C4-2B (cell line): Measurements from ENCODE around the gene KRT76.

Experiments
- H3K27ac ChIP-seq: fragments of 450-650 bp; 2 replicates; pipeline ENCODE4 v1.5.1; 2017
- ZFX ChIP-seq: fragments of 450-650 bp; IDR thresholded peaks from 2 replicates; pipeline ENCODE4 v1.6.1; 2017
- TF ChIP-seq, protein P1 (sequence below): fragments of 450-650 bp; conservative IDR thresholded peaks from 2 replicates; pipeline ENCODE4 v1.5.1; 2017; ENCODE audit warnings: mild to moderate bottlenecking

Gene KRT76

DNA sequence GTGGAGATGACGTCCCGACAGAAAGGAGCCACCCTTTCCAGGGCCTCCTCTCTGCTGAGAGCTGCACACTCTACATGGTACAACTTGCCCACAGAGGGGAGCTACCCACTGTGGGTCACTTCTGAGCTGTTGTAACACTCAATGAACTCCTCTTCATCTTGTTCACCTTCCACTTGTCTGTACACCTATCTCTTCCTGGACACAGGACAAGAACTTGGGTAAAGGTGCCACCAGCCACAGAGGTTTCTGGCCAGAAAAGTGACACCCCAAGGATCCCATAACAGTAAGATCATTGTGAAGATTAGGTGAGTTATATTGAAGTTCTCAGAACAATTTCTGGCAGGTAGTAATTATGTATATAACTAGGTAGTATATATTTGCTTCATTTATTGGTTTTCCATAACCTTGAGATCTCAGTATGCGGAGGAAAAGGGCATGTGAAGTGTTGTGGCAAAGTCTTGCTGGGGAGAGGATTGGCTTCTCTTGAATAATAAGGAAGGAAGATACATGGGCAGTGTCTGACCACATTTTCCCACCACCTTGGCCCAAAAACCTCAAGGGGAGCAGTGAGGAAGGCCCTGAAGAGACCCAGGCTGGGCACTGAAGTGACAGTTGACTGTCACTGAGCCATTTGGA lies 34.2 kb downstream of the KRT76 start:
- TF ChIP-seq, protein P1, sequence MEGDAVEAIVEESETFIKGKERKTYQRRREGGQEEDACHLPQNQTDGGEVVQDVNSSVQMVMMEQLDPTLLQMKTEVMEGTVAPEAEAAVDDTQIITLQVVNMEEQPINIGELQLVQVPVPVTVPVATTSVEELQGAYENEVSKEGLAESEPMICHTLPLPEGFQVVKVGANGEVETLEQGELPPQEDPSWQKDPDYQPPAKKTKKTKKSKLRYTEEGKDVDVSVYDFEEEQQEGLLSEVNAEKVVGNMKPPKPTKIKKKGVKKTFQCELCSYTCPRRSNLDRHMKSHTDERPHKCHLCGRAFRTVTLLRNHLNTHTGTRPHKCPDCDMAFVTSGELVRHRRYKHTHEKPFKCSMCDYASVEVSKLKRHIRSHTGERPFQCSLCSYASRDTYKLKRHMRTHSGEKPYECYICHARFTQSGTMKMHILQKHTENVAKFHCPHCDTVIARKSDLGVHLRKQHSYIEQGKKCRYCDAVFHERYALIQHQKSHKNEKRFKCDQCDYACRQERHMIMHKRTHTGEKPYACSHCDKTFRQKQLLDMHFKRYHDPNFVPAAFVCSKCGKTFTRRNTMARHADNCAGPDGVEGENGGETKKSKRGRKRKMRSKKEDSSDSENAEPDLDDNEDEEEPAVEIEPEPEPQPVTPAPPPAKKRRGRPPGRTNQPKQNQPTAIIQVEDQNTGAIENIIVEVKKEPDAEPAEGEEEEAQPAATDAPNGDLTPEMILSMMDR: no peak
- TF ChIP-seq ZFX: no peak

DNA sequence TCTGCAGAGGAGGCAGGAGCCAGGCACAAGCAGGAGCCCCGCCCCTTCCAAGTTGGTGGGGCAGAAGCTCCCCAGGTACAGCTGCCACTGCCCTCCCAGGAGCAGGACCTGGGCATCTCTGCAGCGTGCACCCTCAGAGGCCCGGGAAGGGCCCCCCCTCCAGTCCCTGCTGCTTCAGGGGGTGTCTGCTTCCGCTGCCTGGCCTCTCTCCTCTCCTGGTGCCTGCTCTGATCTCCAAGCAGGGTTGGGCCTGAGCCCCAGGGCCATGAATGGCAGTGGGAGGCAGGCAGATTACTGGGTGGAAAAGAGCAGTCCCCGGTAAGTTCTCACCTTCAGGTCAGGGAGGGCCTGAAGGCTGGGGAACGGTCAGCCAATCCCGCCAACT lies 35.0 kb downstream of the KRT76 start:
- no peak overlapping the region for H3K27ac ChIP-seq
- TF ChIP-seq ZFX: no peak
- TF ChIP-seq, protein P1: no peak

More for the DNA sequence above, 34.2 kb downstream of the KRT76 start:
- no peak overlapping the region for H3K27ac ChIP-seq

DNA sequence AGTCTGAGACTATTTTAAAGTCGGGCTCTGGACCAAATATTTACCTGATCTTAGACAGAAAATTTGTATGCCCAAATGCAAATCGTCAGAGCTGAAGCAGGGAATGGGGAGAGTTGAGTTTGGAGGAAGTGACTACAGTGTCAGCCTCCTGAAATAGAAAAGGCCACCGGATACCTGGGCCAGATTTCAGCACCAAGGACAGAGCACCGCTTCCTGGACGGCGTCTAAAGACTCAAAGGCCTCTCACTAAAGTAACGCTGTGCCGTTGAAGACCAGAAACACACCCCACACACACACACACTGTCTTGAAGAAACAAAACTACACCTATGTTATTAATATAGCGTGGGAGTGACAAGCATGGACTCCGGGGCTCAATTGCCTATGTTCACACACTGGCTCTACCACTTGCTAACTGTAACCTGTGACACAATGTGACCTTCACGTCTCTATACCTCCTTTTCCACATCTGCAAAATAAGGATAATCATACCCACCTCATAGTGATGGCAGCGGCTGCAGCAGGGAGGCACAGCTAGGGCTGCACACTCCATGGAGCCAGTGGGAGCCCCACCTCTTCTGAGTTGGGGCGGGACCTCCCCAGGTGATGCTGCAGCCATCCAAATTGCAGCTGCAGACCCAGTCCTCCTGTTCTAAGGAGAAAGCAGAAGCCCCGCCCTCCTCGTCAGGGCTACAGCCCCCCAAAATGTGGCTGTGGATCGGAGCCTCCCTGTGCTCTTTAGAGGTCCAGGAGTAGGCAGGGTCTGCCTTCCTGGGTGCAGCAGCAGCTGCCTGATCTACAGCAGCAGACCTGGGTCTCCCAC lies 35.6 kb downstream of the KRT76 start:
- TF ChIP-seq, protein P1: no peak
- no peak for TF ChIP-seq ZFX
- H3K27ac ChIP-seq: no peak overlapping the region

DNA sequence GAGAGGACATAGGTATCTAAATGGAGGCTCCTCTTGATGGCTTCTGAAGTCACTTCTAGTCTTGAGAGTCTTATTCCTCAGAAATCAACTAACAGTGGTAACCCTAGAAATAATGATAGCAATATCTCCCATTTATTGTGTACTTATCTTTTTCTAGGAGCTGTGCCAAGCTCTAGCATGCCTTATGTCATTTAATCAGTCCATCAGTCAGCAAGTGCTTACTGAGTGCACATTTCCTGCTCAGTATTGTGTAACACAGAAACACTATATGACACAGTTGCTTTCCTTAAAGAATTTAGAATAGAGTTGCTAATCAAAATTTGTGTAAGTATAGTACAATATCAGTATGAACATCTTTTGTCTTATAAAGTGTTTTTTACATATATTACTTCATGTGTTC lies 36.6 kb downstream of the KRT76 start:
- no peak for TF ChIP-seq ZFX
- TF ChIP-seq, protein P1: no peak
- no peak overlapping the region for H3K27ac ChIP-seq

DNA sequence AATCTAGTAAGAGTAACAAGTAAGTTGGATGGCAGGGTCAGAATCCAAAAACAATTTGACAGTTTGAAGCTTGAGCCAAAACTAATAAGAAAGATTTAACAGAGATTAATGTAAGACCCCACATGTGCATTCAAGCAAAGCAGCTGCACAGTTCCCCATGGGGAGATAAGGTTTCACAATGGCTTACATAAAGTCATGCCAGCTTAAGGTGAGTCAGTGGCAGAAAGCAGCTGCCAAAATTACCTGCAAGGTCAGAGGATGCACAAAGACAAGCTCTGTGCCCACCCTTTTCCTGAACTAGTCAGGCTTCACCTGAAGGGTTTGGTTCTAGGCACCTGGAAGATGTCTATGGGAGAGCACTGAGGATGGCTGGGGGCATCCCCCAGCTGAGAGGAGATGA lies 37.2 kb downstream of the KRT76 start:
- no peak overlapping the region for H3K27ac ChIP-seq
- TF ChIP-seq, protein P1: no peak
- no peak for TF ChIP-seq ZFX

DNA sequence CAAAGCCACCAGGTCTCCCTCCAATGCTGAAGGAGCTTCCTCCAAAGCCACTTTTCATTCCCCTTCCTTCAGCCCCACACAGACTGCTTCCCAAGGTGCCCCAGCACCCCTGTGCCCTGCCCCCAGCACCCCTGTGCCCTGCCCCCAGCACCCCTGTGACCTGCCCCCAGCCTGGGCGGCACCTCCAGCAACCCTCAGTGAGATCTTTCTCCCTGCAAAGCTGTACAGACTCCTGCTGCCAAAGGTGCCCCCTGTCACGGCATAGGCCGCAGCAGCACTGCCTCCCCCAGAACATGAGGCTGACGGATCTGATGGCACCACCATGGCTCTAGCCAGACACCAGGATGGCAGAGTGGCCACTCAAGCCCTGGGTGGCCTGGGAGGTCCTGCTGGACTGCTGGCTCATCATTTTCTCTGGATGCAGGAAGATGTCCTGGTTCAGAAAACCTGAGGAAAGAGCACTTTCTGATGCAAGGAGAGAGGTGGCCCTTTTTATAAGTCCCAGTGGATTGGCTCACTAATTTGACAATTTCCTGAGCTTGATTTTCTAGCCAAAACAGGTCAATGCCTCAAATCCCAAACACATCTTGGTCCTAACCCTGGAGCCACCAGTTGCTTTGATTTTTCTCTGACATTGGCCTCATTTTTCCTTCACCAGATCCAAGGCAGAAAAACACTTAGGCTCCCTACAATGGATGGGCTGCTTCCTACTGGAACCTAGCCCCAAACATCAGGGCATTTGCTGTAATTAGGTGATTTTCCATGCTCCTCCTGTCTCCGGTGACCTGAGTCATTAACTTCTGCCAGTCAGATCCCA lies 41.1 kb downstream of the KRT76 start:
- no peak overlapping the region for H3K27ac ChIP-seq
- TF ChIP-seq, protein P1: no peak
- TF ChIP-seq ZFX: no peak
